Limb (tissue), 2 donors: ENCODE results near the gene CDC42EP4.

ENCODE experiments used
- DNase-seq, 2 donors: peaks; one replicate each; pipeline ENCODE4 v3.0.0-alpha.2; 2016; ENCODE audit errors: extremely low spot score in 2 of 2

CDC42EP4 gene

DNA sequence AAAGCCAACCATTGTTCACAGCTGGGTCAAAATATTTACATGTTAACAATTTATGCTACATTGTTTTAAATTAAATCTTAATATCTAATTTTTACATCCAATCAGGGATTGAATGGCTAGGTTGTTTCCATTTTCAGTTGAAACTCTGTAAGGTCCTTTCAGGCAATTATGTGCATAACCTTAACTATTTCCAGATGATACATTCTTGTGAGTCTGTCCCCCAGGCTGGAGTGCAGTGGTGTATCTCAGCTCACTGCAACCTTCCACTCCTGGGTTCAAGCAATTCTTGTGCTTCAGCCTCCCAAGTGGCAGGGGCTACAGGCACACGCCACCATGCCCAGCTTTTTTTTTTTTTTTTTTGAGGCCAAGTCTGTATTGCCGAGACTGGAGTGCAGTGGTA, 10.4 kb downstream of the CDC42EP4 start:
- no peak for DNase-seq

DNA sequence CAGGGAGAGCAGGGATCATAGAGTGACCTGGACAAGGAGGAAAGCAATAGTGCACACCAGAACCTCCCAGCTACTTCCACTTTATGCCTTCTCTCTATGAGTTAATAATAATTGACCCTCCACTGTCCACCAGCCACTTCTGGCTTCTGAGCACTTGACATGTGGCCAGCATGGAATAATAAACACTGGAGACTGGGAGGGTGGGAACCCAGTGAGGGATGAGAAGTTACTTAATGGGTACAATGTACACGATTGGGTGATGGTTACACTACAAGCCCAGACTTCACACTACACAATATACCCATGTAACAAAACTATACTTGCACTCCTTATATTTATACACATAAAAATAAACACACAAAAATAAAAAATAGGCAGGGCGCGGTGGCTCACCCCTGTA, 11.4 kb downstream of the CDC42EP4 start:
- DNase-seq = no peak

- no peak for DNase-seq
Measured at GRCh38 chr17:73297934-73298861, 13.6 kb downstream of the CDC42EP4 start.

DNA sequence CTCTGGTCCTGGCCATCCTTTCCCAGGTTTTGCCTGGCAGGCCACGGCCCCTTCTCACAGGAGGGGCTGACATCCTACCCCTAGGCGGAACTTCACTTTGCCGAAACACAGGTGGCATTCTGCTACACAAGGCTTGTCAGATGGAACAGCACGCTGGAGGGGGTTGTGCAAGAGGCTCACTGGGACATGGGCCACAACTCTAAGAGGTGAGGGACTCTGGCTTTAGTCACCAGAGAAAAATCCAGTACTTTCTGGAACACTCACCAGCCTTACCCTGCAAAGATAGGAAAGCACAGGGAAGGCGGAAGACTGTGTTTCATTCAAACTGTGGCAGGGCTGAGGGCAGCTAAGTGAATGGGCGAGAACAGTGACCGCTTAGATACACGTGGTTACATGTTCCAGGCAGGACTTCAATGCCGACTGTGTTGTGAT, 18.3 kb downstream of the CDC42EP4 start:
- no peak for DNase-seq

GRCh38 chr17:73293031-73293430, 18.8 kb downstream of the CDC42EP4 start:
- DNase-seq = no peak

- no peak for DNase-seq
Measured at GRCh38 chr17:73292031-73292531, 19.7 kb downstream of the CDC42EP4 start.

- no peak for DNase-seq
Measured at GRCh38 chr17:73291260-73291801, 20.5 kb downstream of the CDC42EP4 start.

DNA sequence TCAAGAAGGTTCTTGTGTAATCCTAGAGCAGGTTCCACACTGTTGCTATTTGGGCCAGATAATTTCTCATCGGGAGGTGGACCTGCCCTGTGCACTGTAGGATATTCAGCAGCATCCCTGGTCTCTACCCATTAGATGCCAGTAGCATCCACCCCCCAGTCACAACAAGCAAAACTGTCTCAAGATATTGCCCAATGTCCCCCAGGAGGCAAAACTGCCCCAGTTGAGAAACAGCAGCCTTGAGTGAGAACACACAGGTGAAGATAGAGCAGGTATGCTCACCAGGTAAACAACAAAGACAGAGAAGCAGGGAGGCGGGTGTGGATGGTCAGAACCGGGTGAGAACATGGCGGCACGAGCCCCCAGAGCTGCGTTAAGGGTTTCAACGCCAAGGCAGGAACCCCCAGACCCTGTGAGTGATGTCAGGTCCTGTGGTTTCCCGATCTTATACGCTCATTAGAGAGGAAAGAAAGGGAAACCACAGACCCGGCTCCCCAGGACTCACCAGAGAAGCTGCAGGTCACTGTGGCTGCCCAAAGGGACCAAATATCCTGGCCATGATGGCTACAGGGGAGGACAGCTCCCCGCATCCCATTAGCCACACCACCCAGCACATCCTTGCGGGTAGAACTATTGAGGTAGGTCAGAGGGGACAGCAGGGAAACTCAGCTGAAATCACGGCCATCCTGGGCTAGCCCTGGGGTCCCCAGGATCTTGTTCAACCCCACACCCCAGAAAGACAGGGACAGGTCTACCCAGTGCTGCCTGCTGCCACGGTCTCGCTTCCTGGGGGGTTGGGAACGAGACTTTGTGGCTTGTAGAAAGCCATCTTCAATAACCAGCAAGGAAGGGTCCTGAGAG, 21.2 kb downstream of the CDC42EP4 start:
- no peak for DNase-seq

GRCh38 chr17:73289549-73290254, 22.1 kb downstream of the CDC42EP4 start:
- no peak for DNase-seq

- no peak for DNase-seq
Measured at GRCh38 chr17:73288534-73289302, 23.1 kb downstream of the CDC42EP4 start.

GRCh38 chr17:73286863-73287296, 24.9 kb downstream of the CDC42EP4 start:
- DNase-seq = peak in 1 of 2 donors; percentile 18

DNA sequence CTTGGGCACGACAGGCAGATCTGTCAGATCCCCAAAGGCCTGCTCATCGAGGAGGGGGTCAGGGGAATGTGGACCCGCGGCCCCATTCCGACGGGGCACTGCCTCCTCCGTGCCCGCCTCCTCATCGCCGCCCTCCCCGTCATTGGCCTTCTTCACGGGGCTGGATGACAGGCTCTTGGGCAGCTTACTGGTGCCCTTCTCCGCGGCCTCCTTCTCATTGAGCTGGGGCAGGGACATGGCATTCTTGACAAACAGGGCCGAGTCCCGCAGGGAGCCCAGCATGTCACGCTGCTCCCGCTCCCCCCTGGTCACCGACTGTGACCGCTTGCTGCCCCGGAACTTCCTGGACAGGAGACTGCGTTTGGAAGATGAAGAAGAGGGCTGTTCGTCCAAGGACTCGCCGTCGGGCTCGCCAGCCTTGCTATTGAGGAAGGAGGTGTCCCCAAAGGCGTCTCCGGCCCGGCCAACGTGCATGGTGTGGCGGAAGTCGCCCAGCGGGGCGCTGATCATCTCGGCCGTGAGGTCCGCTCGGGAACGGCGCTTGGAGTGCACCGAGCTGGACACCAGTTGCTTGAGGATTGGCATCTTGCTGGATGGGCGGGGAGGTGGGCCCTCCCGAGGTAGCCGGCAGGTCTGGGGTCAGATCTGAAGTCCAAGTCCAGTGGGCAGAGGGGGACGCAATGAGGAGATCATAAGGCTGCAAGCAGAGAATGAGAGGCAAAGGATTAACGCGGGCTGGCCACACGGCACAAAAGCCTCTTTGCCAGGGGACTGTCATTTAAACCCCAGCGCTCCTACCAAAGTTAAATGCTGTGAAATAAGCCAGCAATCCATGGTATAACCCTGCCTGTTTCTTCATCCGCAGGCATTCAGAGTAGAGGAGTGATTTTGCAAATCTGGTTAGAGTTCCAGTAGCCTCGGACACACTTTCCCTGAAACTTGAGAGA, 25.6 kb downstream of the CDC42EP4 start:
- DNase-seq = peak in 1 of 2 donors; percentile 26

- DNase-seq = peak in 1 of 2 donors; percentile 38
Measured at GRCh38 chr17:73285603-73285908, 26.2 kb downstream of the CDC42EP4 start.

GRCh38 chr17:73284906-73285602, 26.7 kb downstream of the CDC42EP4 start:
- DNase-seq = peak in 1 of 2 donors; percentile 42

GRCh38 chr17:73284354-73284753, 27.4 kb downstream of the CDC42EP4 start:
- DNase-seq = peak in 1 of 2 donors; percentile 27

DNA sequence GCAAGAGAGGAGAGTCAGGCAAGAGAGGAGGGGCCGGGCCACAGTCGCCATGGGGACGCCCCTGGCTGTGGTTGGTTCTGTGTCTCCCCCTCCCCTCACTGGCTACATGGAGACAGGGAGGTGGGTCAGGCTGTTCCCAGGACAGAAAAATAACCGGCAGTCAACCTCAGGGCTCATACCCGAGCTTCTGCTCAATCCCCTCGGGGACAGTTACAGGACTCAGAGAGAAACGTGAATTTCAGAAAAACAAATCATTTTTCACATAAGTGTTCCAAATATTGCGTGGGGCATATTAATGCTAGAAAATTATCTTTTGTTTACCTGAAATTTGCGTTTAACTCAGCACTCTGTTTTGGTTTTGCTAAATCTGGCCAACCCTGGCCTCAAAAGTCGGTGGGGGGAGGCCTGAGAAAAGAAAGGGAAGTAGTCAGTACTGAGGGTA, 27.9 kb downstream of the CDC42EP4 start:
- peak in 1 of 2 donors; percentile 65 for DNase-seq

- no peak for DNase-seq
Measured at GRCh38 chr17:73283250-73283649, 28.6 kb downstream of the CDC42EP4 start.

- no peak for DNase-seq
Measured at GRCh38 chr17:73282629-73283028, 29.2 kb downstream of the CDC42EP4 start.

DNA sequence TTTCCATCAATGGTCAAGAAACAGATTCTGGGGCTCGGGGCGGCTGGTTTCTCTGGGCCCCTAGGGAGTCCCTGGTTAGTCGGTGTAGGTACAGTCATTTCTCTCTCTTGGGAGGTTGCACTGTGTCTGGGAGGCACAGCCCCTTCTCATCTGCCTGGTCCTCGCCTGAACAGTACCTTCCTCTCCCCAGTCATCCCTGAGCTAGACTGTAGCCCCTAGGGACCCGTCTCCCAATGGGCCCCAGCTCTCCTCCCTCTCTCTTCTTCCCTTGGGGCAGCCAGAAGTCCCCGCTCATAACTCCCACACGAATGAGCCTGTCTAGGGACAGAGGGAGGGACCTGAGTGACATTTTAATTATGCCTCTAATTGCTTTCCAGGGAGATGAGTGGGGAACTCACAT, 29.9 kb downstream of the CDC42EP4 start:
- no peak for DNase-seq
